ENCODE measurements around the gene RNF208.

DNA sequence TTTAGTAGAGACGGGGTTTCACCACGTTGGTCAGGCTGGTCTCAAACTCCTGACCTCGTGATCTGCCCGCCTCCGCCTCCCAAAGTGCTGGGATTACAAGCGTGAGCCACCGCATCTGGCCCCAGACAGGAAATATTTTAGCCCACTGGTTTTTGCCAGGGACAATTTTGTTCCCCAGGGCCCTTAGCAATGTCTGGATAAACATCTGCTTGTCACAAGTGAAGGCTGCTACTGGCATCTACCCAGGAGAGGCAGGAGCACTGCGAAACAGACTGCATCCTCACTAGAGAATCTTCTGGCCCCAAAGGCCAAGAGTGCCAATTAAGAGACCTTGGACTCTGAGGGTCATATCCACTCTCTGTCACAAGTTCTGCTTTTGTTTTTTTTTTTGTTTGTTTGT is 19.1 kb downstream of the RNF208 start:
- TF ChIP-seq POLR2A (IDR thresholded peaks at IDR 0.05): no peak
- TF ChIP-seq, protein P1, sequence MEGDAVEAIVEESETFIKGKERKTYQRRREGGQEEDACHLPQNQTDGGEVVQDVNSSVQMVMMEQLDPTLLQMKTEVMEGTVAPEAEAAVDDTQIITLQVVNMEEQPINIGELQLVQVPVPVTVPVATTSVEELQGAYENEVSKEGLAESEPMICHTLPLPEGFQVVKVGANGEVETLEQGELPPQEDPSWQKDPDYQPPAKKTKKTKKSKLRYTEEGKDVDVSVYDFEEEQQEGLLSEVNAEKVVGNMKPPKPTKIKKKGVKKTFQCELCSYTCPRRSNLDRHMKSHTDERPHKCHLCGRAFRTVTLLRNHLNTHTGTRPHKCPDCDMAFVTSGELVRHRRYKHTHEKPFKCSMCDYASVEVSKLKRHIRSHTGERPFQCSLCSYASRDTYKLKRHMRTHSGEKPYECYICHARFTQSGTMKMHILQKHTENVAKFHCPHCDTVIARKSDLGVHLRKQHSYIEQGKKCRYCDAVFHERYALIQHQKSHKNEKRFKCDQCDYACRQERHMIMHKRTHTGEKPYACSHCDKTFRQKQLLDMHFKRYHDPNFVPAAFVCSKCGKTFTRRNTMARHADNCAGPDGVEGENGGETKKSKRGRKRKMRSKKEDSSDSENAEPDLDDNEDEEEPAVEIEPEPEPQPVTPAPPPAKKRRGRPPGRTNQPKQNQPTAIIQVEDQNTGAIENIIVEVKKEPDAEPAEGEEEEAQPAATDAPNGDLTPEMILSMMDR (IDR thresholded peaks at IDR 0.05): no peak

All from breast epithelium (tissue), 3 donors.